Activated T-helper 17 cell treated with anti-CD3 and anti-CD28 coated beads, Interleukin-2, amount 50 U/mL, for 72 hours (primary cell): ENCODE data around the gene NAT9. TPM values are rescaled to one million over a fixed set of nuclear protein-coding genes. Genes with fewer than 3 reads are reported as not detected.
A peak's percentile ranks its signal among the peaks of the same experiment; 100 is the strongest.

Source experiments
- ATAC-seq: fragments of 150-1000 bp; cut with Tn5 transposase; replicated peaks from 2 replicates; pipeline ENCODE4 v1.10.0; 2021; ENCODE audit warnings: mild to moderate bottlenecking, moderate library complexity
- H3K27ac Mint-ChIP-seq: one replicate; pipeline ENCODE4 v1.8.0; 2022; ENCODE audit warnings: mixed read lengths
- H3K27me3 Mint-ChIP-seq: one replicate; pipeline ENCODE4 v1.8.0; 2022; ENCODE audit warnings: mixed read lengths
- H3K36me3 Mint-ChIP-seq: one replicate; pipeline ENCODE4 v1.8.0; 2022; ENCODE audit warnings: low read depth, mild to moderate bottlenecking, mixed read lengths
- H3K4me1 Mint-ChIP-seq: one replicate; pipeline ENCODE4 v1.8.0; 2022; ENCODE audit warnings: mixed read lengths
- H3K4me3 Mint-ChIP-seq: one replicate; pipeline ENCODE4 v1.8.0; 2022; ENCODE audit warnings: mild to moderate bottlenecking, mixed read lengths
- H3K9me3 Mint-ChIP-seq: one replicate; pipeline ENCODE4 v1.8.0; 2022; ENCODE audit warnings: mixed read lengths
- total RNA-seq, 2 donors: library from RNA; stranded (reverse); gene quantifications; one replicate each; pipeline ENCODE4 v1.2.3, GENCODE V29; 2022

NAT9 gene
- total RNA-seq, 2 donors from 2014 or later: 31.6 to 39.2 TPM

DNA sequence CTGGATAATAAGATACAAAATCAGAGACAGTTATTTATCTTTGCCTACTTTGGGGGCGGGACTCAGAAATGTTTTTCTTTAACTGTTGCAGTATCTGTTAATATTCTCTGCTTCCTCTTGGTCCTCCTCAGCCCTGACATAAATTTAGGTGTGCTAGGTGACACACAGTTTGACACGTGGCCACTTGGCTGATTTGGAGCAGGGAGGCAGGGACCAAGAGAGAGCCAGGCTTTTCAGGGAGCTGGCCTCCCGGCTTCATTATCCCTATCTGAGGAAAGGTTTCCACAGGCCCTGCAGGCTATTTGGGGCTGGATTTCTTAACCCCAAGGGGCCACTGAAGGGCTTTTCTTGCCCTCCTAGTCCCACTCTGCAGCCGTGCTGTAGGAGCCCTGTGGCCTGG, 20.1 kb upstream of the NAT9 start:
- H3K27me3 Mint-ChIP-seq: no peaks in the 10 kb centered on the region
- no peak overlapping the region for H3K4me3 Mint-ChIP-seq
- no peaks in the 10 kb centered on the region for H3K9me3 Mint-ChIP-seq
- H3K27ac Mint-ChIP-seq: no peak overlapping the region
- peaks cover 4% of the 10 kb centered on the region for H3K4me1 Mint-ChIP-seq
- H3K36me3 Mint-ChIP-seq: peaks cover 72% of the 10 kb centered on the region
- ATAC-seq: no peak

DNA sequence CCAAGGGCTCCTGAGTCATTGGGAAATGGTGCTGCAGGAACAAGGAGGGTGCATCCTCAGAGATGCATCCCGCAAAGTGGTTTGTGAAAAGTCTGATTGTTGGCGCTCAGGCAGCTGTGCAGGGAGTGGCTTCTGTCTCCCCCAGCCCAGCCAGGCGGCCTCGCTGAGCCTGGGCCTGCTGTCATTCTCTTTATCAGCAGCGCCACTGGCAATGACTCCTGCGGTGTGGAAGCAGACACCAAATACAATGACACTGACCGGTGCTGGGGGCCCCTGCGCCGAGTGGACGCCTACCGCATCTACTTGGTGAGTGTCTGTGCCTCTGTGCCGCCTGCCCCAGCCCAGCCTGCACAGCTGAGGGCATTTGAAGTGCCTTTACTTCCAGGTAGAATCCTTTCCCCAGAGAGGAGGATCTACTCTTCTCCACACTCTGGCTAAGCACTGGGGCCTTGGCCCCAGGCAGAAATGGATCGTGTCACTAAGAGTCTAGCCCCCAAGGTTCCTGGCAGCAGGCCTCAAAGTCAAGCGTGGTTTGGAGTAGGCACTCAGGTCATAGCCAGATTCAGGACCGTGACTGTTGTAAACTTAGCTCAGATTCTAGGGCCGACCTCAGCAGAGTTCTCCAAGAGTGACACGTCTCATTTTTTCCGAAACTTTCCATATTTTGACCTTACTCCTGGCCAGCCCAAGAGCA, 19.3 kb upstream of the NAT9 start:
- Mint-ChIP-seq H3K36me3 (peaks cover 76% of the 10 kb centered on the region), H3K4me3 (no peak overlapping the region), H3K4me1 (peaks cover 4% of the 10 kb centered on the region), H3K27me3 (no peaks in the 10 kb centered on the region), H3K9me3 (no peaks in the 10 kb centered on the region), H3K27ac (no peak overlapping the region)
- ATAC-seq: no peak

DNA sequence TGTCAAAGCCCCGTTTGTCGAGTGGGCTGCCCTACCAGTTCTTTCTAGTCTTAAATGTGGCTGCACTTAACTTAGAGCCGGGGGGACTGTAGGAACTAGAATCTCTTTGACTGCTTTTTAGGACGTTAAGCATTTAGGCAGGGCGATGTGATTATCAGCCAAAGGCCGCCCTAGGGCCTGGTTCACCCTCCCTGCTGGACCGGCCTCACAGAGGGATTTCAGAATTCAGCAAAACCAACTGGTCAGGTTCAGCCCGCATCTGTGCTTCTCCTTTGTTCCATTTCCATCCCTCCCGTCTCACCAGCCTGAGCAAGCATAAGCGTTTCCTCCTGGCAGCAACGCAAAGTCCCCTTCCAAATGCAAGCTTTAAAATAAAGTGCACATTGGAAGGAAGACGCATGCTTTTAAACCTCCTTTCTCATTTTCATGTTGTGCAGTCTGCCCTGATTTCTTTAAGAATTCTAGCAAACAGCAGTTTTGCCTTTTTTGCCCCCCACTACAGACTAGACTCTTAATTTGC, 16.5 kb upstream of the NAT9 start:
- Mint-ChIP-seq H3K36me3 (peaks cover 74% of the 10 kb centered on the region), H3K27ac (no peak overlapping the region), H3K4me3 (no peak overlapping the region), H3K4me1 (peaks cover 4% of the 10 kb centered on the region), H3K9me3 (no peaks in the 10 kb centered on the region), H3K27me3 (no peaks in the 10 kb centered on the region)
- ATAC-seq: no peak

DNA sequence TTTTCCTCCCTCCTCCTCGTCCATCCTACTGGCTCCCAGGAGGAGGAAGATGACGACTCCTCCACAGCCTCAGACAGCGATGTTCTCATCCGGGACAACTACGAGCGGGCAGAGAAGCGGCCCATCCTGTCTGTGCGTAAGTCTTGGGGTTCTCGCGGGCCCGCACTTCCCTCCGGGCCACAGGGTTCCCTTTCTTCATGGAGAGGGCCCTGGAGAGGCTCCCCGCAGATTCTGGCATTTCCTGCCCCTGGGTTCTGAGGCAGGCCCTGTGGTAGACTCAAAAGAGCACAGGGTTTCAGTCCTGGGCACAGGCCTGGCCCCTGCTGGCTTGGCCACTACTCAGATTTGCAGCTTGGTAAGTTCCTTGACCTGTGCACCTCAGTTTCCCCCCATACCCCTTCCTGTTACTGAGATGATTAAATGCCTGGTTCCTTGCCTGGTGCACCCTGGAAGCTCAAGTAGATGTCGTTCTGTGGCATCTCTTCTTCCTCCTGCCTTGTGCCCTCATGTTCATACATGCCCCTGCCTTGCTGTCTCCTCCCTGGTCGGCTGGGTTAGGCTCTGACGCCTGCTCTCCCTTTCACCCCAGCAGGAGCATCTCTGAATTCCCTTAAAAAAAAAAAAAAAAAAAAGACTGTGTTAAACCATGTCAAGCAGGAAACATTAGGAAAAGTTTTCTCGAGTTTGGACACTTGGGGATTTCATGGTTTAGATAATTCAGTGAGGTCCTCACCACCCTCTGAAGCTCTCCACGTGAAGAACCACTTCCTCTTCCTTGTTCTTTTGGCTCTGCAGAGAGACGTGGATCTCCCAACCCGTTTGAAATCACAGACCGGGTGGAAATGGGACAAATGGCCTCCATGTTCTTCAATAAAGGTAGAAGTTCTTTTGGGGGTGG, 14.3 kb upstream of the NAT9 start:
- Mint-ChIP-seq H3K36me3 (peaks cover 67% of the 10 kb centered on the region), H3K27ac (peak overlapping the region; percentile 52), H3K4me3 (peak overlapping the region; percentile 22), H3K27me3 (no peaks in the 10 kb centered on the region), H3K9me3 (no peaks in the 10 kb centered on the region), H3K4me1 (peaks cover 4% of the 10 kb centered on the region)
- ATAC-seq: no peak

DNA sequence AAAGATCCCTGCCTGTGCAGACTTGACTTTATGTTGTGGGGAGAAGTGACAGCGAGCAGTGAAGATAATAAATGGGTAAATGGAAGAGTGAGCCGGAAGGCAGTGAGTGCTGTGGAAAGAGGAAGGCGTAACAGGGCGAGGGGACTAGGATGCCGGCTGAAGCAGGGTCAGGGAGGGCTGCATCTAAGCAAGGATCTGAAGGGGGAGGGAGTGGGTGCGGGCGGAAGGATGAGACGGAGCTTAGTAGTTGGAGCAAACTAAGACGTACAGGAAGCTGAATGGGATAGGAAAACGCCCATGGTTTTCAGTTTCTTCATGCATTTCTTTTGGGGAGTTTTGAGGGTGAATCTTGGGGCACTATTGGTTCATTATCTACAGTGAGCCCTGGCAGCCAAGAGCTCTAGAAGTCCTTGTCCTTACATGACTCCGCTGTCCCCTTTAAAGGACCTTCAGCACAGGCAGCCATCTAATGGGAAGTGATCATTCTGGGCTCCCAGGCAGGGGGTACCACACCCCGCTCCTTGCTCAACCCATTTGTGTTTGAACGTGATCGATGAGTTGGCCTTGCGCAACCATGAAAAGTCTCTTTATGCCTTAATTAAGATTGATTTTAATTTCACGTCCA, 10.4 kb upstream of the NAT9 start:
- peaks cover 53% of the 10 kb centered on the region for H3K36me3 Mint-ChIP-seq
- peak overlapping the region; percentile 8 for H3K27ac Mint-ChIP-seq
- H3K4me3 Mint-ChIP-seq: no peak overlapping the region
- peaks cover 17% of the 10 kb centered on the region for H3K4me1 Mint-ChIP-seq
- H3K27me3 Mint-ChIP-seq: no peaks in the 10 kb centered on the region
- ATAC-seq: no peak
- H3K9me3 Mint-ChIP-seq: no peaks in the 10 kb centered on the region

DNA sequence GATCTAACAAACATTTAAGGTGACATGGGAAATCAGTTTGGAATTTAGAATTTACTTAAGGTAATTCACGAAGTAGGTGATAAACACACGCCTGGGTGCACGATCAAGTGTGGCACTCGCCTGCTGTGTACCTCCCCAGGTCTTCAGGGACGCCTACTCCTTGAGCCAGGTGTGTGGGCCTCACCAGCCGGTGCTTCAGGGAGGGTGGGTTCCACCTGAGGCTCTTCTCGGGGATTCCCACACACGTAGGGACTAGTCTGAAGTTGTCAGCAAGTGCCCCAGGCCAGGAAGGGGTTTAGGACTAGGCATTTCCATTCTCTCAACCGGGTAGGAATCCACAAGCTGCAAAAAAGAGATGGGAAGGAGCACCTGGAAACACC, 9.8 kb upstream of the NAT9 start:
- H3K36me3 Mint-ChIP-seq: peaks cover 54% of the 10 kb centered on the region
- no peaks in the 10 kb centered on the region for H3K9me3 Mint-ChIP-seq
- H3K27ac Mint-ChIP-seq: peak overlapping the region; percentile 8
- no peak for ATAC-seq
- no peak overlapping the region for H3K4me3 Mint-ChIP-seq
- no peaks in the 10 kb centered on the region for H3K27me3 Mint-ChIP-seq
- H3K4me1 Mint-ChIP-seq: peaks cover 15% of the 10 kb centered on the region

DNA sequence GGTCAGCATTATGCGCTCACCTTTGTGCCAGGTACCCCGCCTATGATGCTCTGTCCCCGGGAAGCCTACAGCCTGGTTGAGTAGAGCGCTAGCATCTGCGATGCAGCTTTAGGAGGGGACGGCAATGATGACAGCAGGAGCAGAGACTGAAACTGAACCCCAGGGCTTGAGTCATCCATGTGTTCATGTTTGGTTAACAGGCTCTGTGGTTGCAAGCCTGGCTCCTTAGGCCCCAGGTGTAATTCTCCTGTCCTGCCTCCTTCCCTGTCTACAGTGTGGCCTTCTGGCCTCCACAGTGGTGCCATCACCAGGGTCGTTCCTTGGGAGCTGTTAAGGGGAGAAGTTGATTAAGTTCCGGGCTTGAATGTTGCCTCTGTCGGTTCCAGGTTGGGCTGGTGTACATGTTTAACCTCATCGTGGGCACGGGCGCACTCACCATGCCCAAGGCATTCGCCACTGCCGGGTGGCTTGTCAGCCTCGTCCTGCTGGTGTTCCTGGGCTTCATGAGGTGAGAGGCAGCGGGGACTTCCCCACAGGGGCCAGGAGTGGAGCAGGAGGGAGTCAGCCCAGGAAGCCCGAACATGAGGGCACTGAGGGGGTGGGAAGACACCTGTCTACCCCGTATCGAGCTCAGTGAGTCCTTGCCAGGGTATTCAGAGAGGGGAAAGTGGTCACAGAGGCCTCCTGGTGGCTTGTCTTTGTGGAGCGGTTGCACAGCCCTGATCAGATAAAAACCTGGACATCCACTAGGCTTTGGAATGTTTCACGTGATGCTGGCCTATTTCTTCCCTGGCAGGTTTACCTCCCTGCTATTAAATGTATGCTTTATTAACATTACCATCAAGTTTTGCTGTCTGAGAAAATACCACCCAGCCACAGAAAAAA, 9.2 kb upstream of the NAT9 start:
- peak overlapping the region; percentile 80 for H3K27ac Mint-ChIP-seq
- H3K4me1 Mint-ChIP-seq: peaks cover 22% of the 10 kb centered on the region
- H3K9me3 Mint-ChIP-seq: no peaks in the 10 kb centered on the region
- H3K36me3 Mint-ChIP-seq: peaks cover 48% of the 10 kb centered on the region
- ATAC-seq: peak; percentile 87
- H3K4me3 Mint-ChIP-seq: peak overlapping the region; percentile 40
- no peaks in the 10 kb centered on the region for H3K27me3 Mint-ChIP-seq

DNA sequence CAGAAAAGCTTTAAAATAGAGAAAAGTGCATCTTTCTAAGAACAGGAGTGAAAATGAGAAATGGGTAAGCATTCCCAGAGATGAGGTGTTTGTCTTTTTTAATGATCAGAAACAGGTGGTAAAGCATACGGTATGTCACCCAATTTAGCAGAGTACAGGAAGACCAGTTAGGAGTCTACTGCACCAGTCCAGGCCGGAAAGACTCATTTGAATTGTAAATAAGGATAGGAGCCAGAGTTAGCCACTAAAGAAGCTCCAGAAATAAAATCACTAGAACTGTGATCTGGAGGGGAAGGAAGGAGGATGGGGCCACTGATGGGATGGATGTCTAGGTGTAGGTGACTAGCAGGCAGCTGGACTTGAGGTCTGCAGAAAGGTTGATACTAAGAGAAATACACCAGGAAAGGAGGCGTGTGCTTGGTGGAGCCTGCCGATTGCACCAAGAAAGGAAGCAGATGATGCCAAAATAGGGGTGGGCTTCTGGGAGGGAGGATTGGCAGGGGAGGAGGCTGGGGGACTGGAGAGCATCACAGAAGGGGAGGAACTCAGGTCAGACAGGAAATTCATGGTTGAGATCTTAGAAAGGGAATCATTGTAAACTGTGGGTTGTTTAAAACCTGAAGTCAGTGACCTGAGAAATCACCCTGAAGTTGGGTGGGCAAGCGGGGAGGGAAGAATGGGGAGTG, 8.1 kb upstream of the NAT9 start:
- H3K9me3 Mint-ChIP-seq: no peaks in the 10 kb centered on the region
- no peak overlapping the region for H3K4me3 Mint-ChIP-seq
- peaks cover 30% of the 10 kb centered on the region for H3K4me1 Mint-ChIP-seq
- ATAC-seq: no peak
- H3K27me3 Mint-ChIP-seq: no peaks in the 10 kb centered on the region
- peak overlapping the region; percentile 80 for H3K27ac Mint-ChIP-seq
- peaks cover 41% of the 10 kb centered on the region for H3K36me3 Mint-ChIP-seq

DNA sequence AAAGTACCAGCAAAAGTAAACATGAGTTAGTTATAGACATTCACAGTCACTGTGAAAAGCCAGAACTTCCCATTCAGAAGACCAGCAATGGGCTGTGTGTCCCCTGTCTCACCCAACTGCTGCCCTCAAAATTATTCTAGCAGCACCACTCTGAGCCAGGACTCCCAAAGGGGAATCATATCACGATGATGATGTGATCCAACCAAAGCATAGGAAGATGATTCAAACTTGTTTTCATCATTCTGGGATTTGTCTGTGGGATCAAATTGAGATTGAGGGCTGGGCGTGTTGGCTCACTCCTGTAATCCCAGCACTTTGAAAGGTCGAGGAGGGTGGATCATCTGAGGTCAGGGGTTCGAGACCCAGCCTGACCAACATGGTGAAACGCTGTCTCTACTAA, 6.4 kb upstream of the NAT9 start:
- Mint-ChIP-seq H3K27ac (peak overlapping the region; percentile 69), H3K4me1 (peaks cover 39% of the 10 kb centered on the region), H3K4me3 (no peak overlapping the region), H3K9me3 (no peaks in the 10 kb centered on the region), H3K27me3 (no peaks in the 10 kb centered on the region), H3K36me3 (peaks cover 28% of the 10 kb centered on the region)
- no peak for ATAC-seq

DNA sequence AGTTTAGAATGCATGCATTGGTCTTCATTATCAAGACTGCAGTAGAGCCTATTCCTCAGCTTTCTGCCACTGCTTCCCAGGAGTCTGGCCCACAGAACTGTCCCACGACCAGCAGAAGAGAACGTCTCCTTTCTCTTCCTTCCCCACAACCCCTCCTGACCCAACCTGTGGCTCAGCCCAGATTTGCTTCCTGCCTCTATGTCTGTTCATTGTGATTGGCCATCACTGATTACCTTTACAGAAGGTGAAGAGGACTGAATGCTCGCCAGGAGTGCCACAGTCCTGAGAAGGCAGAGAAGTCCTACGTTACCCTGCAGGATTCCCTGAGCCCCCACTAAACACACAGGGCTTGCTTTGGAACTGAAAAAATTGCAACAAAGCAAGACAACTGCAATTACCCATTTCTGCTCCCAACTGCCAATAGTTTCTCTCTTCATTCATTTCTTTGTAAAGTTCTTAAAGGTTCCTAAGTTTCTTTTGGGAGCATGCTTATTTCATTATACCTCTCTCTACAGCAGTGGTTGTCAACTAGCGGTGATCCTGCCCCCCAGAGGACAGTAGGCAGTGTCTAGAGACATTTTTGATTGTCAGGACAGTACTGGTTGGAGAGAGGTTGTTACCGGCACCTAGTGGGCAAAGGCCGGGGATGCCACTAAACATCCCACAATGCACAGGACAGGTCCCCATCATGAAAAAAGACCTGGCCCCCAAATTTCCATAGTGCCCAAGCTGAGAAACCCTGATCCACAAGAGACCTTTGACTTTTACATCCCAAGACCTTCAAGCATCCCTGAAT, 4.5 kb upstream of the NAT9 start:
- H3K27me3 Mint-ChIP-seq: no peaks in the 10 kb centered on the region
- no peak for ATAC-seq
- peak overlapping the region; percentile 74 for H3K27ac Mint-ChIP-seq
- H3K36me3 Mint-ChIP-seq: peaks cover 23% of the 10 kb centered on the region
- peak overlapping the region; percentile 100 for H3K4me3 Mint-ChIP-seq
- H3K4me1 Mint-ChIP-seq: peaks cover 45% of the 10 kb centered on the region
- no peaks in the 10 kb centered on the region for H3K9me3 Mint-ChIP-seq

DNA sequence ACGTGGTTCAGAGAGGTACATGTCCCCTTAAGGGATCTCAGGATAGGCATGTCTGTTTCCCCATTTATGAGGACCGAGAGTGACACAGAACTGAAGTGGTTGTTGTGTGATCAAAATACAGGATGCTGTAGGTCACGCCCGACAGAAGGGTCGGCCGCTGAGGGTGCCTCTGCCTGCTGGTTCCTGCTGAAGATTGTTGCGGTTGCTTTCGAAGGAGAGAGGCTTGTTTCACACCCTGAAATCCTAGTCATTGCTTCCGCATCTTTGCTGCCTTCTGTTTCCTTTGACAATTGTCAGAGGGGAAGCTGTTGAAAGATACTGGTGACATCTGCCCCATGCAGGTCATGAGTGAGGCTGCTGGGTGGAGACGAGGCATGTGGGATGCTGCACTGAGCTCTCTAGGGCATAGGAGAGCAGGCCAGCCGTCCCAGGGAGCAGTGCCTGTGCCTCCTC, 3.8 kb upstream of the NAT9 start:
- peak overlapping the region; percentile 100 for H3K4me3 Mint-ChIP-seq
- H3K36me3 Mint-ChIP-seq: peaks cover 21% of the 10 kb centered on the region
- no peaks in the 10 kb centered on the region for H3K27me3 Mint-ChIP-seq

DNA sequence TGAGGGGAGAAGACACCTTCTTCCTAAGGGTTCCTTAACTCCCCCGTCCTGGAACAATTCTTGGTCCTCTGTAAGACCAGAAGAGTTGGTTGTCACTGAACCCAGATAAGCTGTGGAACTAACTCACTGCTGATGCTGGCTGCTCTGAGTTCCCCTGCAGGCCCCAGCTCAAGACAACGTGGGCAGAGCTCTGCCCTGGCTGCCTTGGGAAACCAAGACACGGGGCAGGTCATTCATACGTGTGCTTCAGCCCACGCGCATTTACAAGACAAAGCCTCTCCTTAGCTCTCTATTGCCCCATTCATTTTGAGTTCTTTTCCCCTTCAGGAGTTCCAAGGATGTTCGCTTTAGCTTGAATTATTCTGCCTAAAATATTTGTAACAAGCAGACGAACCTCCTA, 3.4 kb upstream of the NAT9 start:
- Mint-ChIP-seq H3K4me1 (peaks cover 37% of the 10 kb centered on the region), H3K27me3 (no peaks in the 10 kb centered on the region), H3K36me3 (peaks cover 21% of the 10 kb centered on the region), H3K4me3 (peak overlapping the region; percentile 100), H3K27ac (peak overlapping the region; percentile 74), H3K9me3 (no peaks in the 10 kb centered on the region)
- ATAC-seq: peak; percentile 45

More for the DNA sequence above, 3.8 kb upstream of the NAT9 start:
- Mint-ChIP-seq H3K27ac (peak overlapping the region; percentile 74), H3K9me3 (no peaks in the 10 kb centered on the region), H3K4me1 (peaks cover 42% of the 10 kb centered on the region)
- peak; percentile 78 for ATAC-seq

DNA sequence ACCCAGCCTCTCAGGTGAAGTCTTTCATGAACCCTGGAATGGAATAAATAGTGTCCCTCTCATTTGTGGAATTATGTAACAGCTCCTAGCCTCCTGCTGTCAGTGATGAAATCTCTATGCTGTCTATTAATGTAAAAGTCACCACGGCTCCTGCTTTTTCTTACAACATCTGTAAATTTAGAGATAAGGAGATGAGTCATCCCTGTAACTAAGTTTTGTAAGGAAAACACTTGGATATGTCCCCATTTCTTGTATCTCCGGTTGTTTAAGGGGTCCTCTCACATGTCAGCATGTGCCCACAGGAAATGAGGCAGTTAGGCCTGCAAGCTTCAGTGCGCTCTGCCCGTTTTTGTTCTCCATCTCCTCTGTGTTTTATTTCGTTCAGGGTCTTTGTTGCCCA, 2.8 kb upstream of the NAT9 start:
- H3K27ac Mint-ChIP-seq: peak overlapping the region; percentile 74
- H3K4me1 Mint-ChIP-seq: peaks cover 32% of the 10 kb centered on the region
- no peaks in the 10 kb centered on the region for H3K9me3 Mint-ChIP-seq
- no peak for ATAC-seq
- H3K27me3 Mint-ChIP-seq: no peaks in the 10 kb centered on the region
- peak overlapping the region; percentile 100 for H3K4me3 Mint-ChIP-seq
- H3K36me3 Mint-ChIP-seq: peaks cover 24% of the 10 kb centered on the region
